HG02763 (cell line): ENCODE data around the gene HOXB8.

Source experiments
- ATAC-seq: cut with Tn5 transposase; IDR thresholded peaks from one replicate; pipeline ENCODE4 v1.9.1; 2021; ENCODE audit warnings: mild to moderate bottlenecking, moderate library complexity; ENCODE audit not compliant: unreplicated experiment

HOXB8 gene

GRCh38 chr17:48615047-48615962 is at the start of gene HOXB8:
HOXB8 (minus strand) TSS chr17:48615292; CDS start chr17:48614704, 588 bp downstream.
- ATAC-seq: no peak

DNA sequence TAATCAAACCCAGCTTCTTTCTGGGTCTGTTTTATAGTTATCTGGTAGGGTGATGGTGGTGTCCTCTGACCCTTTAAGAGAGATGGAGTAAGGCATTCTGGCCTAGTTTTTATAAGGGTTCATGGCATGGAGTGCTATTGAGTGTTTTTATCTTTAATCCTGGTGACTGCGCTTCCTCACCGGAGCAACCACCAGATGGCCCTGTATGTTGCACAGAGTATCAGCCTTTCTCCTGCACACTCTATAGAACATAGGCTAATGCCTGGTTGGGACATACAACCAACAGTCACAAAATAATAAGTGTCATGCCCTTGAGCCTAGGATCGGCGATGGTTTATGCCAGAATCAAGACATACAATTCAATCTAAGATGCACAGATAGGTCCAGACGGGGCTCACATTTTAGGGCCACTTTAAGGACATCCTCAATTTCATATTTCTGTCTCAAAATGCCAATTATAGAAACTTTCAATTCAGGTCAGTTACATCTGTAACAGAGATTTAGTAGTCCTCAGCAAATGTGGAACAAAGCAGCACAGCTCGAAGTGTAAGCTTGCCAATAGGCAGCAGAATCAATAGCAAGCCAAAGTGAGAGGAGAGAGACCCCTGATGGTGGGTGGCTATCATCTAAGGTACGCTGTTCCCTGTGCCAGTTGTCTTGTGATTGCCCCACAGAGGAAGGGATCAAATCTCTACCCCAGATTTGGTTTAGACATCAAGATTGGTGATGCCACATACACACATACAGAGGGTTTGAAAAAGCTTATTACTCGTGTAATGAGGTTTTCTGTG is 48.2 kb upstream of the HOXB8 start:
- no peak for ATAC-seq

- ATAC-seq: no peak
Observed at GRCh38 chr17:48655913-48656312, 40.8 kb upstream of the HOXB8 start.

GRCh38 chr17:48649741-48650140 is 34.6 kb upstream of the HOXB8 start:
- ATAC-seq: no peak

DNA sequence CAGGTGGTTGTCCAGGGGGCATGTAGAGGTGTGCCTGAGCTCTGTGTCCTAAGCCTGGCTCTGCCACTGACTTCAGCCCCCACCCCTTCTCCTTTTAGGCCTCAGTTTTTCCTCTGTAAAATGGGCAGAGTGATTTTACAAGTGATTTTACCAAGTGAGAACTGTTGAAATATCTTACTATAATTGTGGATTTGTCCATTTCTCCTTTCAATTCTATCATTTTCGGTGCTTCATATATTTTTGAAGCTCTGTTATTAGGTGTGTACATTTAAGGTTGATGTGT is 32.8 kb upstream of the HOXB8 start:
- no peak for ATAC-seq

DNA sequence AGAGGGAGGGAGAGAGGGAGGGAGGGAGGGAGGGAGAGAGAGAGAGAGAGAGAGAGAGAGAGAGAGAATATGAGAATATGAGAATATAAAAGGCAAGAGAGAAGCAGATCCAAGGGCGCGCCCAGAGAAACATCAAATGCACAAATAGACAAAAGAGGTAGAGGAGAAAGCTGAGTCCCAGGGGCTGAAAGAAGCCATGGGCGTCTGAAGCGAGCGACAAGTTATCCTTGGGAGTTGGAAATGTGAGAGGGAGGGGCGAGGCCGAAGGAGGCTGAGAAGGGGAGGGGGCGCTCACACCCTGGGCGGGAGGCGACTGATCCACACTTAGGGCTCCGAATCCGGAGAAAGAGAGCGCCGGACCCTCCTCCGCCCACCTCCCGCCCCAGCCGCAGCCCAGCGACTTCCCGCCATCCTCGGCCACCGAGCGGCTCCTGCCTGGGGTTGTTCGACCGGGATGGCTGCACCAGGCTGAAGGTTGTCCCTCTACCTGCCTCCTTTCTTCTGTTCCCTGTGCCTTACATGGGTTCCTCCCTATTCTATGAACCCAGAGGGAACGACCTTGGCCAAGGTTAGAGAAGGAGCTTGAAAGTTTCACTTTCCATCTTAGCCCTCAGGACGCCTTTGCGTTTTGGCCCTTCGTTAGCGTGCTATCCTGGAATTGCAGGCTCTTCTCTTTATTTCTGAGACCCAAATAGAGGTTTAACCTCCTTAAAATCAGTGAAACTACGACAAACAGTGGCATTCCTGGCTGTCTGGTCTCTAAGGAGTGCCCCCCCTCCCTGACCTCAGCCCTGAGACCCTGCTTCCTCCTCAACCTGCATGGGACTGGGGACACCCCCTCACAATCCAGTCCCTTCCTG is 32.2 kb upstream of the HOXB8 start:
- no peak for ATAC-seq

- no peak for ATAC-seq
Observed at GRCh38 chr17:48646183-48647102, 31.4 kb upstream of the HOXB8 start.

DNA sequence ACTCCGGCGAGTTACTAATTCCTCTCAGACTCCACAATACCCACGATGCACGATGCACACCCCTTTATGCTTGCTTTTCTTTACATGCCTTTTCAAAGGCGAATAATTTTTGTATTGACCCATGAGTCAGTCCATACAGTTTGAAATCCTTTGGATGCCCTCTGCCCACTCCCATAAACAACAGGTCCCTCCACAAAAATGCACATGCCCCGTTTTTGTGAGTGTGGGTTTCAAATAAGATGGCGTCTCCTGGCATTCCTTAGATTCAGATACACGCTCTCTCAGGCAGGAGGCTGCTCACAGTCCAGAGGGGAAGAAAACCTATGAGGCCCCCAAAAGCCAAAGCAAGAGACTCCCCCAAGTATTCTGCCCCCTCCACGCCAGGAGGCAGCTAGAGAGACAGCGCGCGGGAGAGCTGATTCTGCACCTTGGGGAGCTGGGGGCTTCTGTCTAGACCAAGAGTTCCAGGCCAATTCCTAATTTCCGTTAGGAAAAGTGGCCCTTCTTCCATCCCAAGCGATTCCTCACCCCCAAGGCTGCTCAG is 30.6 kb upstream of the HOXB8 start:
- no peak for ATAC-seq

DNA sequence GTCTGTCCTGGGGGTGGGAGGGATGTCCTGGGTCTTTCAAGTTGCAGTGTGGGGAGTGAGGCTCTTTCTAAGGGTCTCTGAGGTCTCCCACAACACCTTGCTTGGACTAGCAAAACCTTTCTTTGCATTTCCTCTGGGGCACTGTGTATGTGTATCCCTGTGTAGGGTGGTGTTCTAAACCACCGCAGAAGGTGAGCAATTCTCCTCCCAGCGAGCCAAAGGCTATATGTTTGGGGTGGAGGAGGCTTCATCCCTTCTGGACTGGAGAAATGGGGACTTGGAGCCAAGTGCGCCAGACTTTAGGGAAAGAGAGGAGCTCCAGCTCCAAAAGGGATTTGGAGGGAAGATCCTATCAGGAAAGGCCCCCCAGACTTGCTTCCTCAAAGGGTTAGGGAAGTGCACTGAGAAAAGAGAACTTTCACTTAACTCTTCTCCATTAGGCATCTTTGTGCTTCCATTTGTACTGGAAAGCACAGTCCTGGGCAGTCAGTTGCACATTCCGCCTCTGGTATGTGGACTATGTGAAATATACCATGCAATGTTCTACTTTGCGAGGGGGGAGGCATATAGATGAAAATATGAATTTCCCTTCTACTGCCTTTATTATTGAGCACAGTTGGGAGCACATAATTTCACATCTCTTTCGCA is 29.9 kb upstream of the HOXB8 start:
- ATAC-seq: no peak

GRCh38 chr17:48644159-48644558 is 29.1 kb upstream of the HOXB8 start:
- no peak for ATAC-seq

- no peak for ATAC-seq
Observed at GRCh38 chr17:48643697-48644012, 28.6 kb upstream of the HOXB8 start.

- no peak for ATAC-seq
Observed at GRCh38 chr17:48642843-48643696, 28.0 kb upstream of the HOXB8 start.

GRCh38 chr17:48642059-48642842 is 27.2 kb upstream of the HOXB8 start:
- ATAC-seq: no peak

DNA sequence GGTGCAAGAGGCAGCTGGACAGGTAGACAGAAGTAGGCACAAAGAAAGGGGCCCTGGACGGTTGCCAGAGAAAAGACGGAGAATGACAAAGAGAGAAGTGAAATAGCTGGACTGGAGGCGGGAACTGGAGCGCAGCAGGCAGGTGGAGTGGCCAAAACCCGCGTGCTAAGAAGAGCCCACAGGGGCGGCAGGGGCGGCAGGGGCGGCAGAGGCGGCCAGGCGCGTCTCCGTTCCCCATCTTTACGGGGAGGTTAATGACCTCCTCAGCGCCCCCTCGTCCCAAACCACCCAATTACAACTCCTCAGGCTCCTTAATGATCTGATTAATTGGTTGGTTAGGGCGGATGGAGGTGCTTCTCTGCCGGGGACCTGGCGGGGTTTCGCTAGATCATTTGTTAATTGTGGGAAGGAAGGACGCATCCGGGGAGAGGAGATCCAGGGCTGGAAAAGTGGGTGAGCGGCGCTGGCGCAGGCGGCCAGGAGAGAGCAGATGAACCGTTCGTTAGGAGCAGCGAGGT is 26.5 kb upstream of the HOXB8 start:
- no peak for ATAC-seq

GRCh38 chr17:48640858-48641180 is 25.7 kb upstream of the HOXB8 start:
- no peak for ATAC-seq

GRCh38 chr17:48639982-48640857 is 25.1 kb upstream of the HOXB8 start:
- no peak for ATAC-seq

DNA sequence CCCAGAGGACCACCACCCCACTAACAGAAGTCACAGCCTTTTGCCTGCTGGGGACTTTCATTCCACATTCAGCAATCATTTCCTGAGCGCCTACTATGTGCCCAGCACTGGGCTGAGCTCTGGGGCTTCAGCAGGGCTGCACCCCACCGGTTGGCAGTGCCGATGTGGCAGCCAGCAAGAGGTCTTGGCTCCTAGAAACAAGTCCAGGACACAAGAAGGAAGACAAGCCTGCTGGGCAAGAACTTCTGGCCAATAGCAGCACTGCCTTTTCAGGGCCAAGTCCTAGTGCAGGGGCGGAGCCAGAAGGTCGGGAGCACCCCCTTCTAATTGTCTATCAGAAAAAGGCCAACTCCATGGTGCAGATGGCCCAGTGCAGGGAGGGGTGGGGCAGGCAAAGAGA is 24.0 kb upstream of the HOXB8 start:
- ATAC-seq: no peak
